Neural cell (in vitro differentiated cells): ENCODE data around the gene POLK. TPM values are rescaled to one million over a fixed set of nuclear protein-coding genes. Genes with fewer than 3 reads are reported as not detected.

Experiments
- H2AFZ ChIP-seq: fragments of 200-600, 300-800 bp; sonication (generic), shearing (Covaris generic); 2 replicates; pipeline ENCODE4 v1.6.0; 2014; ENCODE audit warnings: low read depth, mild to moderate bottlenecking, antibody characterized with exemption, low read length, moderate library complexity
- H3F3A ChIP-seq: fragments of 200-600 bp; shearing (Covaris generic); 2 replicates; pipeline ENCODE4 v1.6.1; 2016; ENCODE audit warnings: mild to moderate bottlenecking, moderate library complexity, mixed read lengths, antibody characterized with exemption, low read length; ENCODE audit not compliant: insufficient read depth, poor library complexity, severe bottlenecking
- H3K27ac ChIP-seq: fragments of 200-600, 300-800 bp; sonication (generic), shearing (Covaris generic); 2 replicates; pipeline ENCODE4 v1.5.1; 2014; ENCODE audit warnings: mild to moderate bottlenecking, low read length, moderate library complexity
- H3K27me3 ChIP-seq: fragments of 300-800, 200-600 bp; sonication (generic), shearing (Covaris generic); 2 replicates; pipeline ENCODE4 v1.6.0; 2014; ENCODE audit warnings: mild to moderate bottlenecking, low read depth, low read length, moderate library complexity; ENCODE audit not compliant: insufficient read depth
- H3K36me3 ChIP-seq: fragments of 300-800, 200-600 bp; sonication (generic), shearing (Covaris generic); 2 replicates; pipeline ENCODE4 v1.5.1; 2014; ENCODE audit warnings: mild to moderate bottlenecking, antibody characterized with exemption, low read length, moderate library complexity; ENCODE audit not compliant: insufficient read depth
- H3K4me2 ChIP-seq: fragments of 300-800, 200-600 bp; sonication (generic), shearing (Covaris generic); 2 replicates; pipeline ENCODE4 v1.6.0; 2014; ENCODE audit warnings: mild to moderate bottlenecking, low read length
- H3K4me3 ChIP-seq: fragments of 300-800, 200-600 bp; sonication (generic), shearing (Covaris generic); 2 replicates; pipeline ENCODE4 v1.5.1; 2014; ENCODE audit warnings: mild to moderate bottlenecking, low read length, moderate library complexity
- H3K79me2 ChIP-seq: fragments of 200-600 bp; shearing (Covaris generic); replicated peaks from 2 replicates; pipeline ENCODE4 v1.6.0; 2014; ENCODE audit warnings: mild to moderate bottlenecking, low read length, moderate library complexity; ENCODE audit not compliant: insufficient read depth
- H3K9ac ChIP-seq: fragments of 300-800, 200-600 bp; sonication (generic), shearing (Covaris generic); 2 replicates; pipeline ENCODE4 v1.6.1; 2016; ENCODE audit warnings: mild to moderate bottlenecking, low read length, mixed read lengths
- H3K9me2 ChIP-seq: fragments of 200-600 bp; shearing (Covaris generic); 2 replicates; pipeline ENCODE4 v1.6.1; 2016; ENCODE audit warnings: mild to moderate bottlenecking, low read length, mixed read lengths; ENCODE audit not compliant: insufficient read depth
- H3K9me3 ChIP-seq: fragments of 200-600, 300-800 bp; sonication (generic), shearing (Covaris generic); 2 replicates; pipeline ENCODE4 v1.6.1; 2016; ENCODE audit warnings: mild to moderate bottlenecking, mixed run types, low read length, moderate library complexity, mixed read lengths
- H4K20me1 ChIP-seq: fragments of 200-600 bp; shearing (Covaris generic); 2 replicates; pipeline ENCODE4 v1.6.1; 2016; ENCODE audit warnings: mild to moderate bottlenecking, mixed run types; ENCODE audit not compliant: insufficient read depth
- CTCF ChIP-seq: fragments of 450-650 bp; IDR thresholded peaks from 2 replicates; pipeline ENCODE4 v1.5.1; 2014; ENCODE audit warnings: antibody characterized with exemption, mild to moderate bottlenecking, moderate library complexity; ENCODE audit not compliant: poor library complexity, severe bottlenecking
- EP300 ChIP-seq: fragments of 450-650 bp; conservative IDR thresholded peaks from 2 replicates; pipeline ENCODE4 v1.6.1; 2014; ENCODE audit warnings: antibody characterized with exemption, mild to moderate bottlenecking, moderate library complexity; ENCODE audit not compliant: poor library complexity, severe bottlenecking
- EZH2 ChIP-seq: fragments of 200-600, 300-800 bp; shearing (Covaris generic), sonication (generic); IDR thresholded peaks from 2 replicates; pipeline ENCODE4 v1.6.1; 2014; ENCODE audit warnings: antibody characterized with exemption, low read length, borderline replicate concordance, mild to moderate bottlenecking; ENCODE audit not compliant: insufficient read depth, poor library complexity, severe bottlenecking
- MXI1 ChIP-seq: fragments of 450-650 bp; conservative IDR thresholded peaks from 2 replicates; pipeline ENCODE4 v1.6.1; 2014; ENCODE audit warnings: antibody characterized with exemption, mild to moderate bottlenecking; ENCODE audit not compliant: poor library complexity, severe bottlenecking
- POLR2AphosphoS5 ChIP-seq: IDR thresholded peaks from 2 replicates; pipeline ENCODE4 v1.6.1; 2012
- RAD21 ChIP-seq: fragments of 450-650 bp; conservative IDR thresholded peaks from 2 replicates; pipeline ENCODE4 v1.6.1; 2014; ENCODE audit warnings: antibody characterized with exemption, mild to moderate bottlenecking, moderate library complexity
- REST ChIP-seq: IDR thresholded peaks from 2 replicates; pipeline ENCODE4 v1.6.1; 2012; ENCODE audit warnings: borderline replicate concordance
- SMC3 ChIP-seq: fragments of 450-650 bp; conservative IDR thresholded peaks from 2 replicates; pipeline ENCODE4 v1.6.1; 2014; ENCODE audit warnings: antibody characterized with exemption, mild to moderate bottlenecking, moderate library complexity; ENCODE audit not compliant: poor library complexity
- TAF1 ChIP-seq: IDR thresholded peaks from 2 replicates; pipeline ENCODE4 v1.6.1; 2012; ENCODE audit warnings: low read depth
- polyA plus RNA-seq: library from polyadenylated mRNA; depleted of rRNA; stranded (reverse); fragments of >200 nt; gene quantifications from 2 replicates; pipeline ENCODE4 v1.2.3, GENCODE V29; 2014

POLK gene
- polyA plus RNA-seq, 1 donor from 2014 or later: 36.4 TPM

GRCh38 chr5:75545131-75545530 lies 33.4 kb downstream of the POLK start:
- Histone ChIP-seq H3K9me3 (no peaks in the 10 kb centered on the region), H4K20me1 (no peaks in the 10 kb centered on the region), H3K27ac (no peak overlapping the region), H3K27me3 (no peaks in the 10 kb centered on the region), H3K36me3 (no peaks in the 10 kb centered on the region), H3K4me2 (no peak overlapping the region), H3K79me2 (no peaks in the 10 kb centered on the region), H3F3A (no peaks in the 10 kb centered on the region), H2AFZ (no peak overlapping the region), H3K9ac (no peak overlapping the region), H3K4me3 (no peak overlapping the region), H3K9me2 (no peaks in the 10 kb centered on the region)
- TF ChIP-seq TAF1 (no peak), CTCF (no peak), POLR2AphosphoS5 (no peak), EP300 (no peak), REST (no peak), RAD21 (no peak), EZH2 (no peak), MXI1 (no peak), SMC3 (no peak)

GRCh38 chr5:75546830-75547229 lies 35.1 kb downstream of the POLK start:
- Histone ChIP-seq H3K27me3 (no peaks in the 10 kb centered on the region), H3K9ac (no peak overlapping the region), H3K27ac (no peak overlapping the region), H3K79me2 (no peaks in the 10 kb centered on the region), H3K9me2 (no peaks in the 10 kb centered on the region), H2AFZ (no peak overlapping the region), H3K4me3 (no peak overlapping the region), H3K4me2 (no peak overlapping the region), H4K20me1 (no peaks in the 10 kb centered on the region), H3K9me3 (no peaks in the 10 kb centered on the region), H3K36me3 (no peaks in the 10 kb centered on the region), H3F3A (no peaks in the 10 kb centered on the region)
- TF ChIP-seq RAD21 (no peak), EP300 (no peak), TAF1 (no peak)

GRCh38 chr5:75547812-75548211 lies 36.1 kb downstream of the POLK start:
- Histone ChIP-seq H3K27me3 (no peaks in the 10 kb centered on the region), H3K9ac (no peak overlapping the region), H3K36me3 (no peaks in the 10 kb centered on the region), H3F3A (no peaks in the 10 kb centered on the region), H3K9me3 (no peaks in the 10 kb centered on the region), H3K79me2 (no peaks in the 10 kb centered on the region), H4K20me1 (no peaks in the 10 kb centered on the region), H3K27ac (no peak overlapping the region), H2AFZ (no peak overlapping the region), H3K4me3 (no peak overlapping the region), H3K4me2 (no peak overlapping the region), H3K9me2 (no peaks in the 10 kb centered on the region)
- TF ChIP-seq REST (no peak), EP300 (no peak), MXI1 (no peak), TAF1 (no peak), CTCF (no peak), RAD21 (no peak), POLR2AphosphoS5 (no peak), EZH2 (no peak), SMC3 (no peak)
